ENCODE measurements around the gene PRM2.
"Not testable (repeated sequence)": the region's sequence is repeated elsewhere in the genome, so short reads cannot be mapped to it uniquely, and the experiment has no call there.

Gene PRM2

GRCh38 chr16:11307639-11308492 lies 31.6 kb upstream of the PRM2 start:
- DNase-seq: no peak

- DNase-seq: no peak
Observed at GRCh38 chr16:11306997-11307638, 30.8 kb upstream of the PRM2 start.

- no peak for DNase-seq
Observed at GRCh38 chr16:11306381-11306780, 30.1 kb upstream of the PRM2 start.

GRCh38 chr16:11303405-11304138 lies 27.3 kb upstream of the PRM2 start:
- no peak for DNase-seq

- no peak for DNase-seq
Observed at GRCh38 chr16:11302977-11303376, 26.7 kb upstream of the PRM2 start.

- DNase-seq: no peak
Observed at GRCh38 chr16:11301645-11302501, 25.6 kb upstream of the PRM2 start.

GRCh38 chr16:11300560-11300892 lies 24.2 kb upstream of the PRM2 start:
- no peak for DNase-seq

- no peak for DNase-seq
Observed at GRCh38 chr16:11299865-11300559, 23.7 kb upstream of the PRM2 start.

- DNase-seq: not testable (repeated sequence)
Observed at GRCh38 chr16:11298950-11299547, 22.8 kb upstream of the PRM2 start.

- DNase-seq: no peak
Observed at GRCh38 chr16:11298143-11298900, 22.0 kb upstream of the PRM2 start.

- peak; percentile 46 for DNase-seq
Observed at GRCh38 chr16:11297492-11298142, 21.3 kb upstream of the PRM2 start.

GRCh38 chr16:11296706-11297491 lies 20.6 kb upstream of the PRM2 start:
- DNase-seq: no peak

GRCh38 chr16:11296351-11296705 lies 20.0 kb upstream of the PRM2 start:
- DNase-seq: no peak

- no peak for DNase-seq
Observed at GRCh38 chr16:11295672-11296071, 19.4 kb upstream of the PRM2 start.

GRCh38 chr16:11292076-11292748 lies 15.9 kb upstream of the PRM2 start:
- DNase-seq: no peak

- no peak for DNase-seq
Observed at GRCh38 chr16:11291091-11291703, 14.9 kb upstream of the PRM2 start.

GRCh38 chr16:11290102-11290893 lies 14.0 kb upstream of the PRM2 start:
- DNase-seq: no peak

GRCh38 chr16:11289696-11290095 lies 13.4 kb upstream of the PRM2 start:
- not testable (repeated sequence) for DNase-seq
